Heart left ventricle (tissue), 13 donors: ENCODE results near the gene EEF1AKMT2.

Experiments used
- CTCF ChIP-seq, 12 donors: fragments of 200-600 bp; sonication (generic) in 4 of 12; IDR thresholded peaks; one replicate each; pipeline versions ENCODE4 v1.5.0 to v1.8.0; 2018 to 2022; ENCODE audit warnings: antibody characterized with exemption in 12 of 12, mild to moderate bottlenecking in 5 of 12
- POLR2A ChIP-seq, 2 donors: fragments of 450-650 bp; IDR thresholded peaks; one replicate each; pipeline ENCODE4 v1.6.1; 2017; ENCODE audit warnings: antibody characterized with exemption in 2 of 2, mild to moderate bottlenecking in 2 of 2, moderate library complexity in 2 of 2
- donor health status: ischemic (EF 13 %, LVEDD 7.1; RV severe dilation, severe dysfunction).
- donor health status: DM: no; HTN: yes; CAD: no.
- donor health status: DM: no; HTN: no; CAD: no.
- donor health status: ischemic (EF 25% LVEDD 6.9; RV normal size, moderate dysfunction).
- donor health status: ischemic (EF 25% LVEDD 5.7; RV mildly dilated, moderate dysfunction).
- donor health status: ischemic (EF 35%, LVEDD 5.7; RV mildly dilated, moderate dysfunction).
- donor health status: nonischemic (EF 11% LVEDD 7.7; RV severe dilation, severe dysfunction).
- donor health status: DM: yes; HTN: yes; CAD: no.
- donor health status: PGD.
- donor health status: ischemic (EF 29% LVEDD 5.4; RV normal size, mild dysfunction).
- donor health status: nonischemic (EF 23%, LVEDD 6.1; RV moderate dilation, normal function).

GRCh38 chr10:124722798-124723783 lies 68.6 kb downstream of the EEF1AKMT2 start:
- no peak for TF ChIP-seq CTCF (IDR thresholded peaks at IDR 0.05)
- TF ChIP-seq POLR2A (IDR thresholded peaks at IDR 0.05), result peak in 1 of 2 donors; percentile 12
